NCI-H774 (cell line): ENCODE results near the gene NCOA3.
"Not testable (repeated sequence)": the region's sequence is repeated elsewhere in the genome, so short reads cannot be mapped to it uniquely, and the experiment has no call there.

Experiments
- DNase-seq: peaks from one replicate; lab custom pipeline; 2025; lab: John Stamatoyannopoulos, UW

The NCOA3 gene

DNA sequence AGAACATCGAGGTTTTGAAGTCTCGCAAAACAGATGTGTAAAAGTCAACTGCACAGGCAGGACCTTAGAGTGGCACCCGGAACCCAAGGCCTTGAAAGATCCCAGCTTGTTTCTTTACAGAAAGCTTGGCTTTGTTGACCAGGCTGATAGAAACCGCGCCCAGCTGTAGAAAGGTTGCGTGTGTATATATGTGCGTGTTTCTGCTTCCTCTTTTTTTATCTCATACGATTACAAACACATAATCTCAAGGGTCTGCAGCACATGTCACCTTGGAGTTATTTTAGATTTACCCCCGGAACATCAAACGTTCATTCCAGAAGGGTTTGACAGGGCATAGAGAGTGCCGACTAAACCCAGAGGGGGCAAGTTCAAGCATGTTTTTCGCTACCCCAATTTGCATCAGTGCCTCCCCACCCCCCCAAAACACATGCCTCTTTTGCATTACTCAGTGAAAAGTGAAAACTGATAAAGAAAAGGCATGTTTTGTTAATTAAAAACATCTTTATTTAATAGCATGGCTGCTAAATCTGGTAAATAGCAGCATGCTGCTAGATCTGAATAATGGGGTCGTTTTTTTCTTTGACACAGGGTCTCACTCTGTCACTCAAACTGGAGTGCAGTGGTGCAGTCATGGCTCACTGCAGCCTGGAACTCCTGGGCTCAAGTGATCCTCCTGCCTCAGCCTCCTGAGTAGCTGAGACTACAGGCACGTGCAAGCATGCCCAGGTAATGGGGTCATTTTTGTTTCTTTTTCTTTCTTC, 33.2 kb upstream of the NCOA3 start:
- DNase-seq, result no peak

DNA sequence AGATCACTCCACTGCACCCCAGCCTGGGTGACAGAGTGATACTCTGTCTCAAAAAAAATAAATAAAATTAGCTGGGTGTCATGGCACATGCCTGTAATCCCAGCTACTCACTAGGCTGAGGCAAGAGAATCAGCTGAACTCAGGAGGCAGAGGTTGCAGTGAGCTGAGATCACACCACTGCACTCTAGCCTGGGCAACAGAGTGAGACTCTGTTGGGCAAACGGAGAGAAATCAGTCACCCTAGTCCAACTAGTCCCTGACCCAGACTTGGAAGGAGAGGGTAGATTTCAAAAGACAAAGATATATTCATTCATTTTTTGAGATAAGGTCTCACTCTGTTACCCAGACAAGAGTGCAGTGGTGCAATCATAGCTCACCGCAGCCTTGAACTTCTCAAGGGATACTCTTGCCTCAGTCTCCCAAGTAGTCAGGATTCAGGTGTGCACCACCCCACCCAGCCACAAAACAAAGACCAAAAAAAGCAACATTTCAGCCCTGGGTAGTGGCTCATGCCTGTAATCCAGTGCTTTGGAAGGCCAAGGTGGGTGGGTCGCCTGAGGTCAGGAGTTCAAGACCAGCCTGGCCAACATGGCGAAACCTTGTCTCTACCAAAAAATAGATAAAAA, 26.2 kb upstream of the NCOA3 start:
- DNase-seq, result no peak

DNA sequence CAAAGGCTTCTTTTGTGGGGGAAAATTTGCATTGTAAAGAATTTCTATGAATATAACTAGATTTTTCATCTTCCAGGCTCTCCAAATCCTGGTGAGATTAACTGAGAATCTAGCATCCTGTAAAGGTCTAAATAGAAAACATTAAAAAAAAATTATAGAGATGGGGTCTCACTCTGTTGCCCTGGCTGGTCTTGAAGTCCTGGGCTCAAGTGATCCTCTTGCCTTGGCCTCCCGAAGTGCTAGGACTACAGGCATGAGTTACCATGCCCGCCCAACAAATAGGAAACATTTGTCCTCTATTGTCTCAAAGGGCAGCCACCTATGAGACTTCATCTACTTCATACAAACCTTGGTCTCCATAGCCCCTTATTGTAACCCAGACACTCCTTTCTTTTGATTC, 25.2 kb upstream of the NCOA3 start:
- DNase-seq, result no peak

DNA sequence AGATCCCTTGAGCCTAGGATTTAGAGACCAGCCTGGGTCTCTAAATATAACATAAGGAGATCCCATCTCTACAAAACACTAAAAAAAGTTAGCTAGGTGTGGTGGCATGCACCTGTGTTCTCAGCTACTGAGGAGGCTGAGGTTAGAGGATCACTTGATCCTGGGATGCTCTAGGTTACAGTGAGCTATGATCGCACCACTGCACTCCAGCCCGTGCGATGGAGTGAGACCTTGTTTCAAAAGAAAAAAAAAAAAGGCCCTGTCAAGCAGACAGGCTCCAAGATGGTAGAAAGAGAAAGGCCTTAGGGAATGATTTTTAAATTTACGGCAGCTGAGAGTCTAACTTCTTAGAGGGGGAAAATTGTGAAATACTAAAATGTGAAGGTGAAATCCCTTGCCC, 22.6 kb upstream of the NCOA3 start:
- no peak for DNase-seq

DNA sequence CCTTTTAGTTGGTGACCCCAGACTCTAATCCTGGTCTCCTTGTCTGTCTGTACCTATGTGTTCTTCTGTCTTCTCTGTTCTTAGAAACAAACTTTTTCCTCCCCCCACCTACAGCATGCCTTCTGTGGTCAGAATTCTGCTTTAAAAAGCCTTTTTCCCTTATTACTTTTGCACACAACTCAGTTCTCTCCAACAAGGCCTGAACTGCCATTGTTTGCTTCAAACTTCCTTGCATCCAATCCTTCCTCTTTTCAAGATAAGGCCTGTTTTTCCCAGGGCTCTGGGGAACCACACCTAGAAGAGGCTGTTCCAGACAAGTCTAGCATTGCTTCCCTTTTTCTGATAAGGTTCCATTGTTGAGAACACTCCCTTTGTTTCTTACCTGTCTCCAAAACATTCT, 22.2 kb upstream of the NCOA3 start:
- DNase-seq, result no peak

DNA sequence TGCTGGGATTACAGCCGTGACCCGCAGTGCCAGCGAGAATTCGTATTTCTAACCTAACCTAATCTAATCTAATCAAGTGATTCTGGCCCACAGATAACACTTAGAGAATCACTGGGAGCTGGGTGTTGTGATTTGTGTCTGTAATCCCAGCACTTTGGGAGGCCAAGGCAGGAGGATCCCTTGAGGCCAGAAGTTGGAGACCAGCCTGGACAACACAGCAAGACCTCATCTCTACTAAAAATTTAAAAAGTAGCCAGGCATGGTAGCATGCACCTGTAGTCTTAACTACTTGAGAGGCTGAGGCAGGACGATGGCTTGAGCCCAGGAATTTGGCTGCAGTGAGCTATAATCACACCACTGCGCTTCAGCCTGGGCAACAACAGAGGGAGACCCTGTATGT, 21.4 kb upstream of the NCOA3 start:
- DNase-seq, result no peak

DNA sequence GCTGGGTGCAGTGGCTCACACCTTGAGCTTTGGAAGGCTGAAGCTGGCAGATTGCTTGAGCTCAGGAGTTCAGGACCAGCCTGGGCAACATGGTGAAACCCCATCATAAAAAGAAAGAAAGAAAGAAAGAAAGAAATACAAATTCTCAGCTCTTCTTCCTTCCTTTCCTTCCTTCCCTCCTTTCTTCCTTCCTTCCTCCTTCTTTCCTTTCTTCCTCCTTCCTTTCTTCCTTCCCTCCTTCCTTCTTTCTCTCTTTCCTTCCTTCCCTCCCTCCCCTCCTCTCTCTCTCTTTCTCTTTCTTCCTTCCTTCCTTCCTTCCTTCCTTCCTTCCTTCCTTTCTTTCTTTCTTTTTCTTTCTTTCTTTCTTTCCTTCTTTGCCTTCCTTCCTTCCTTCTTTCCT, 21.0 kb upstream of the NCOA3 start:
- DNase-seq, result no peak

DNA sequence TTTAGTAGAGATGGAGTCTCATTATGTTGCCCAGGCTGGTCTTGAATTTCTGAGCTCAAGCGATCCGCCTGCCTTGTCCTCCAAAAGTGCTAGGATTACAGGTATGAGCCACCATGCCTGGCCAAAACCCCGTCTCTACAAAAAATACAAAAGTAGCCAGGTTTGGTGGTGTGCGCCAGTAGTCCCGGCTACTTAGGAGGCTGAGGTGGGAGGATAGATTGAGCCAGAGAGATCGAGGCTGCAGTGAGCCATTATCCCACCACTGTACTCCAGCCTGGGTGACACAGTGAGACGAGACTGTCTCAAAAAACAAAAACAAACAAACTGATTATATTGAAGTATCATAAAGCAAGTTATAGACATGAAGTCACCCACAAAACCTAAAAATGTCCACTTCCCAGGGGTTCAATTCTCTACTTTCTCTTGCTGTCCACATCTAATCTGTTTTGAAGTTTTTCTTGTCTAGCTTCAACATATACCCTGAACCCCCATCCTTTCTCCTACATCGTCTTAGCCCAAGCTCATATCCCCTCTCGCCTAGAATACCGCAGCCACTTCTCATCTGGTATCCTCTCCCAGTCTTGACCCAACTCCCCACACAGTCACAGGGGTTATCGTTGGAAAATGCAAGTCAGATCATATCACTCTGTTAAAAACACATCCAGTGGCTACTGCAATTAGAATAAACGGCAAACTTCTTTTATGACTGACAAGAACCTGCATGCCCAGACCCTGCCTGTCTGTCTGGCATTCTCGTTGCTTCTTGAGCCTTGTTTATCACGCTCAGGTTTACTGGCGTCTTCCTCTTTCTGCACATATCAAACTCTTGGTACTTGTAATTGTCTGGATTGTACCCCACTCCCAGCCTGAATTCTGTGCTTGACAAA, 20.1 kb upstream of the NCOA3 start:
- DNase-seq, result no peak

DNA sequence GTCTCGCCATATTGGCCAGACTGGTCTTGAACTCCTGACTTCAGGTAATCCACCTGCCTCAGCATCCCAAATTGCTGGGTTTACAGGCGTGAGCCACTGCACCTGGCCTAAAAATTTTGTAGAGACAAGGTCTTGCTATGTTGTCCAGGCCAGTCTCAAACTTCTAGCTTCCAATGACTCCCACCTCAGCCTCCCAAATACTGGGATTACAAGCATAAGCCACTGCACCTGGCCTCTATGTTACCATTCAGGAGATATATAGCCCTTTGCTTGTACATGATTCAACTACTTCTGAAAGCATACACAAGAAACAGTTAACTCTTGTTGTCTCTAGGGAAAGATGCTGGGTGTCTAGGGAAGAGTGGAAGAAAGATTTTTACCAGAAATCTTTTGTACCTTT, 19.0 kb upstream of the NCOA3 start:
- no peak for DNase-seq

DNA sequence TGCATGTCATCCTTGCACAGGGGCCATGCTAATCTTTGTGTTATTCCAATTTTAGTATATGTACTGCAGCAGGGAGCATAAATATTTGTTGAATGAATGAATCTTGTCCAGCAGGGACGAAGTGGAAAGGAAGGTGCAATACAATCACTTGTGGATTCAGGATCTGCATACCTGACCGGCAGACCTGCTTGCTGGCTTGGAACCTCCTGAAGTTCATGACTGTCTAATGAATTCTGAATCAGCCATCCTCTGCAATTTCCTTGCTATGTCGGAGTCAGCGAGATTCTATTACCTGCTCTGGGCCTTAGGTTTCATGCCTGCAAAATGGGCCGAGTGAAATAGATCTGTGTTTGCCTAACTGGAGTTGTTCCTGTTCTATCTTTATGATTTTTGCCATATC, 17.4 kb upstream of the NCOA3 start:
- DNase-seq, result no peak

DNA sequence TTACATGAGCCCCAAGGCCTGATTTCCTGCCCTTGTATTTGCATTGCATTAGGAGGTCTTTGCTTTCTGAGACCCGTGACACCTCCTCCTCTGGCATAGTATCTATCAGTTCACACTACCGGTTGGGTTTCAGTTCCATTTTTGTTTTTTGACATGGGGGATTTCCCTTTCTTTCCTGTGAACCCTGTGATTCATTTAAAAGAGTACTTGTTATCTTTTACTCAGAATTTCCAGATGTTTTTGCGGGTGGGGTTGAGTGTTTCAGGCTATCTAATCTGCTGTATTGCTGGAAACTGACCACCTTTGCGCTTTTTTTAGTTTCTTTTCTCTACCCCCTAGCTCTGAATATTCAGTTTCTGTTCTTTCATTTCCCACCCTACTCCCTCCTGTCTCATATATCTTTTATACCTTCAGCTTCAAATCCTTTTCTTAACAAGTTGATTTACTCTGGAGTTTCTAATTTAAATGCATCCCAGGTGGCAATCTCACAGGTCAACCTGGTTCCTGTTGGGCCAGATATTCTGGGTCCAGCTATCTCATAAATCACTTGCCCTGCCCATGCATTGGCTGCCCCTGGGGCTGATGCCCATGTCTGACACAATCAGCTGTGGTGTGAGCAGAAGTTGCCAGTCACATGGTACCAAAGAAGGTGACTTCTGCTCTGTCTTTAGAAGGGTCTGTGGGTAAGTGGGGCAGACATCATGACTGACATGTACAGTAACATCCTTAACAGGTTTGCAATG, 14.3 kb upstream of the NCOA3 start:
- DNase-seq, result no peak

DNA sequence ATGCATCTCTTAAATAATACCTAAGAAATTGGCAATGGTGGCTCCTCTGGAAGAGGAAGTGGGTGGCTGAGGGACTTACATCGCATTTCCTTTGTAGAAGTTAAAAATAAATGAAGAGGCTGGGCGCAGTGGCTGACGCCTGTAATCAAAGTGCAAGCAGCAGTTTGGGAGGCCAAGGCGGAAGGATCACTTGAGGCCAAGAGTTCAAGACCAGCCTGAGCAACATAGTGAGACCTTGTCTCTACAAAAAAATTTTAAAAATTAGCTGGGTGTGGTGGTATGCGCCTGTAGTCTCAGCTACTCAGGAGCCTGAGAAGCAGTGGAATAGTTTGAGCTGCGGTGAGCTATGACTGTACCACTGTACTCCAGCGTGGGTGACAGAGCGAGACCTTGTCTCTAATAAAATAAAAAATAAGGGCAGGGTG, 12.2 kb upstream of the NCOA3 start:
- no peak for DNase-seq

DNA sequence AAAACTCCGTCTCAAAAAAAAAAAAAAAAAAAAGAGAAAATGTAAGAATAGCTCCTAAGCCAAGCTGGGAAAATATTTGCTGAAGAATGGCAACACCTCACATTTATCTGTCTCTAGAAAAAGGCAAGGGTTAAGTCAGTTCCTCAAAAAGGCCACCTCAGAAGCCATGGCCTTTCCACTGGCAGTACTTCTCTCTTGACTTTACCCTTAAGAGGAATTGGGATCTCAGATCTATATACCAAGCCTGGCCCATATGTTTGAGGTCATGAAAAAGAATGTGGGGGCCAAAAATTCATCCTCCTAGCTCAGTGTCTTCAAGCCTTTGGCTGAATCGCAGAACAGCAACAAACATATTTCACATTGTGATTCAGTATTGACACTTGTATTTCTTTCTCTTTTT, 10.9 kb upstream of the NCOA3 start:
- no peak for DNase-seq

DNA sequence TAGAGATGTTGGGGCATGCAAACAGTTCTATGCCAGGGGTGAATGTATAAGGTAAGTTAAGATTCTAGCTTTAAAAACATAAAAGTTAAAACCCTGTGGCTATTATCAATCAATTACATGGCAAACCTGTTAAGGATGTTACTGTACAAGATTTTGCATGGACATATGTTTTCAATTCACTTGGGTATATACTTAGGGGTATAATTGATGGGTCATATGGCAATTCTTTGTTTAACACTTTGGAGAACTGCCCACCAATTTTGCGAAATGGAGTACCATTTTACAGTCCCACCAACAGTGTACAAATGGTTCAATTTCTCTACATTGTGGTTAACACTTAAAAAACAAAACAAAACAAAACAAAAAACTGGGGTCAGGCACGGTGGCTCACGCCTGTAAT, 9.4 kb upstream of the NCOA3 start:
- no peak for DNase-seq

DNA sequence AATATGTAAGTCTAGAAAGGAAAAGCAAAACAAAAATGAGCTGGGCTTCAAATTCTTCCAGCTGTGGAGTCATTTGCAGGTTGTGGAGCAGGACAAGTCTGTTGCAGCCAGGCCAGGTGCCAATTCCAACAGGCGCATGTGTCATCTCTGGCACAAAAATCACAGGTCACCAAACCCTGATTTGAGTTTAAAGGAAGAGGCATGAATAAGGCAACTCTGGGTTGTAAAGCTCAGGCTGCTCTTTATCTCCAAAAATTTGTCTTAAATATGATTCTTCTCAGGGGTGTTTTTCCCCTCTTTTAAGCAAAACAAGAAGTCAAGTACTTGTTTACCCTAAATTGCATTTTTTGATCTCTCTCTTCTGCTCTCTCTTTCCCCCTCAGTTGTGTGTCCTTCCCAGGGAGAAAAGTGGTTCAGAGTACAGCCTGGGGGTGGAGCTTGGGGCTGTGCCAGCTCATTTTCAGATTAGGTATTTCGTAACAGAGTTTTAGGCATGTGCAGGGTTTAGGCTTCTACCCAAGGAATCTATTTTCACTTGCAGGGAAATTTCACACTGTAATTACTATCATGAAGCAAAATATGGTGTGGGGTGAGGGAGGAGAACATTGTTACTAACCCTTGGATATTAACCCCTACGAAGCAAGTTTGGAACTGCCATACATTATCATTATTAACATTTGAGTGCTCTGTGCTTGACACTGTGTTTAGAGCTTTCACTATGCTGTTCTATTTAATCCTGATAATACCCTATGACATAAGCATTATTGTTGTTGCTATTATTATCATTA, 8.3 kb upstream of the NCOA3 start:
- DNase-seq, result peak; percentile 53

DNA sequence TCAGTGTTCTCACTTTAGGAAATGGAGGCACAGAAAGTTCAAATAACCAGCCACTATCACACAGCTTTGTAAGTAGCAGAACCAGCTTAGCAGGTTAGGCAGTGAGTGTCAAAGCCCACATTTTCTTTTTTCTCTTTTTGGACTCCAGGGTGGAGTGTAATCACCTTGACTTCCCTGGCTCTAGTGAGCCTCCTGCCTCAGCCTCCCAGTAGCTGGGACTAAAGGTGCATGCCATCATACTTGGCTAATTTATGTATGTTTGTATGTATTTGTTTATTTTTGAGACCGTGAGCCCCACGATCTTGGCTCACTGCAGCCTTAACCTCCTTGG, 7.8 kb upstream of the NCOA3 start:
- peak; percentile 10 for DNase-seq

DNA sequence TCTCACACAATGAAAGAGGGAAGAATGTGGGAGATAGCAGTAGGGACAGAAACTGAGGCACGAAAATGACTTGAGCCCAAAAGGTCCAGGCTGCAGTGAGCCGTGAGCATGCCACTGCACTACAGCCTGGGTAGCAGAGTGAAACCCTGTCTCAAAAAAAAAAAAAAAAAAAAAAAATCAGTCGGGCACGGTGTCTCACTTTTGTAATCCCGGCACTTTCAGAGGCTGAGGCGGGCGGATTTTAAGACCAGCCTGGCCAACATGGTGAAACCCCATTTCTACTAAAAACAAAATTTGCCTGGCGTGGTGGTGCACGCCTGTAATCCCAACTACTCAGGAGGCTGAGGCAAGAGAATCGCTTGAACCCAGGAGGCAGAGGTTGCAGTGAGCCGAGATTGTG, 7.1 kb upstream of the NCOA3 start:
- DNase-seq, result not testable (repeated sequence)

DNA sequence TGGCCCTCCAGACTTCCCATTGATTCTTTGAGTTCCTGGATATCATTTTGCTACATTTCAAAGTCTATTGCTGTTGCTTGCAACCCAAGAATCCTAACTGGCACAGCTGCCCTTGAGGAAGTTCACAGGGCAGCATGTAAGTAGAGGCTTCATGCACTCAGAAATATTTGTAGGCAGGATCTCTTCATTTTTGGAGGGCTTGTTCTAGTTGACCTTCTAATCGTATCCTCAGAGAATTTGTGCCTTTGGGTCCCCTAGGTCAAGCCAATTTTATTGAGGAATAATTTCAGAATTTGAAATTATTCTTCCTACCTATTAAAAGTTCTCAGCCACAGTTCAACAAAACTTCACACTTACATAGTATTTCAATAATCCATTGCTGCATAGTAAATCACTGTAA, 5.6 kb upstream of the NCOA3 start:
- DNase-seq, result no peak

DNA sequence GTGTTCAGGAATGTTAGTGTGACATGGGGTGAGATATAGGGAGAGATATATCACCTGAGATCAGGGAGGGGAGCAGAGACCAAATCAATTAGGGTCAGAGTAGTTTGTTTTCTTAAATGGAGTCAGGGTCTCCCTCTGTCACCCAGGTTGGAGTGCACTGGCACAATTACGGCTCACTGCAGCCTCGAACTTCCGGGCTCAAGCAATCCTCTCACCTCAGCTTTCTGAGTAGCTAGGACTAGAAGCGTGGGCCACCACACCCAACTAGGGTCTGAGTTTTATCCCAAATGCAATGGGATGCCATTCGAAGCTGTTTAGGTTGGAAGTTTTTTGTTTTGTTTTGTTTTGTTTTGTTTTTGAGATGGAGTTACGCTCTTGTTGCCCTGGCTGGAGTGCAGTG, 3.1 kb upstream of the NCOA3 start:
- DNase-seq, result no peak

DNA sequence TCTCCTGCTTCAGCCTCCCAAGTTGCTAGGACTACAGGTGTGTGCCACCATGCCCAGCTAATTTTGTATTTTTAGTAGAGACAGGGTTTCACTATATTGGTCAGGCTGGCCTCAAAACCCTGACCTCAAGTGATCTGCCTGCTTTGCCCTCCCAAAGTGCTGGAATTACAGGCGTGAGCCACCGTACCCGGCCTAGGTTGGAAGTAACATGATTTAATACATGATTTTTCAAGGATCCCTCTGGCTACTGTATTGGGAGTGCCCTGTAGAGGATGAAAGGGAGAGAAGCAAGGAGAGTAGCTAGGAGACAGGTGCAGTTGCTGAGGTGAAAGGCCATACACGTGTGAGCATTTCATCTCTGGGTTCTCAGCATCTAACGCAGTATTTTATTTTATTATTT, 2.6 kb upstream of the NCOA3 start:
- no peak for DNase-seq

DNA sequence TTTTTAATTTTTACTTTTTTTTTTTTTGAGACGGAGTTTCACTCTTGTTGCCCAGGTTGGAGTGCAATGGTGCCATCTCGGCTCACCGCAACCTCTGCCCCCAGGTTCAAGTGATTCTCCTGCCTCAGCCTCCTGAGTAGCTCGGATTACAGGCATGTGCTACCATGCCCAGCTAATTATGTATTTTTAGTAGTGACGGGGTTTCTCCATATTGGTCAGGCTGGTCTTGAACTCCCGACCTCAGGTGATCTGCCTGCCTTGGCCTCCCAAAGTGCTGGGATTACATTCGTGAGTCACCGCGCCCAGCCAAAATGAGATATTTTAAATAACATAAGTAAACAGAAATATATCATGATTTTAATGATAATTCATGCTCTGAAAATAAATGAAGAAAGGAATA, 1.6 kb upstream of the NCOA3 start:
- not testable (repeated sequence) for DNase-seq

DNA sequence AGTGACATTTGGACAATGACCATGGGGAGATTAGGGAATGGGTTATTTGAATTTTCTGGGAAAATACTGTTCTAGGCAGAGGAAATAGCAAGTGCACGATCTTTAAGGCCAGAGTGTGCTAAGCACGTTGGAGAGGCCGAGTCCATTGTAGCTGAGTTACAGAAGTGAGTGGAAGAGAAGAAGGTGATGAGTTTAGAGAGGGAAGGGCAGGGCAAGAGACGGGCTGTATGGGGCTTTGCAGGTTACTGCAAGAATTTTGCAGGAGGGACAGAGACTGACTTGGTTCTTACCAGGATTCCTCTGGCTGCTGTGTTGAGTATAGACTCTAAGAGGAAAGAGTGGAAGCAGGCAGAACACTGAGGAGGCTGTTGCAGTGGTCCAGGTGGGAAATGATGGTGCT, 1.1 kb upstream of the NCOA3 start:
- DNase-seq, result no peak
